Right forelimb (tissue), 1 donor: ENCODE measurements around the gene SIMC1.

Experiments
- DNase-seq: peaks from one replicate; pipeline ENCODE4 v3.0.0-alpha.2; 2018

The SIMC1 gene

GRCh38 chr5:176317534-176318374 lies 79.5 kb downstream of the SIMC1 start:
- no peak for DNase-seq

GRCh38 chr5:176319827-176320554 lies 81.8 kb downstream of the SIMC1 start:
- DNase-seq, result no peak

- no peak for DNase-seq
These were observed 82.4 kb downstream of the SIMC1 start for GRCh38 chr5:176320577-176320976.

- no peak for DNase-seq
These were observed 96.0 kb downstream of the SIMC1 start for GRCh38 chr5:176334031-176334770.

GRCh38 chr5:176337913-176338312 lies 99.7 kb downstream of the SIMC1 start:
- DNase-seq, result no peak

GRCh38 chr5:176339304-176339703 lies 101.1 kb downstream of the SIMC1 start:
- DNase-seq, result no peak

GRCh38 chr5:176341325-176342157 lies 103.3 kb downstream of the SIMC1 start:
- DNase-seq, result no peak

GRCh38 chr5:176342158-176342483 lies 103.9 kb downstream of the SIMC1 start:
- no peak for DNase-seq

- DNase-seq, result no peak
These were observed 104.7 kb downstream of the SIMC1 start for GRCh38 chr5:176342766-176343458.

GRCh38 chr5:176350416-176350815 lies 112.2 kb downstream of the SIMC1 start:
- DNase-seq, result no peak

GRCh38 chr5:176352116-176352878 lies 114.1 kb downstream of the SIMC1 start:
- no peak for DNase-seq

- no peak for DNase-seq
These were observed 115.3 kb downstream of the SIMC1 start for GRCh38 chr5:176353533-176353932.

- no peak for DNase-seq
These were observed 117.4 kb downstream of the SIMC1 start for GRCh38 chr5:176355400-176356178.

GRCh38 chr5:176356179-176356566 lies 117.9 kb downstream of the SIMC1 start:
- no peak for DNase-seq

- DNase-seq, result no peak
These were observed 121.4 kb downstream of the SIMC1 start for GRCh38 chr5:176359658-176360057.

- no peak for DNase-seq
These were observed 122.7 kb downstream of the SIMC1 start for GRCh38 chr5:176360894-176361436.

GRCh38 chr5:176361437-176362232 lies 123.4 kb downstream of the SIMC1 start, which contains the start of gene KIAA1191:
Gene KIAA1191 (minus strand): TSS chr5:176361764. CDS start chr5:176359508, 2,256 bp downstream.
- peak; percentile 94 for DNase-seq

GRCh38 chr5:176362233-176362490 lies 123.9 kb downstream of the SIMC1 start:
- DNase-seq, result no peak

GRCh38 chr5:176364765-176365350 lies 126.6 kb downstream of the SIMC1 start:
- no peak for DNase-seq
